KG1 (cell line): ENCODE data around the gene DCUN1D2.

Experiments used
- DNase-seq: peaks from one replicate; lab custom pipeline; 2025; lab: John Stamatoyannopoulos, UW

The DCUN1D2 gene

GRCh38 chr13:113519556-113519955 lies 29.0 kb upstream of the DCUN1D2 start:
- no peak for DNase-seq

- DNase-seq = no peak
Measured at GRCh38 chr13:113518076-113518803, 27.7 kb upstream of the DCUN1D2 start.

GRCh38 chr13:113514847-113515246 lies 24.3 kb upstream of the DCUN1D2 start:
- no peak for DNase-seq

- DNase-seq = no peak
Measured at GRCh38 chr13:113513761-113514160, 23.2 kb upstream of the DCUN1D2 start.

- no peak for DNase-seq
Measured at GRCh38 chr13:113511361-113511760, 20.9 kb upstream of the DCUN1D2 start.

DNA sequence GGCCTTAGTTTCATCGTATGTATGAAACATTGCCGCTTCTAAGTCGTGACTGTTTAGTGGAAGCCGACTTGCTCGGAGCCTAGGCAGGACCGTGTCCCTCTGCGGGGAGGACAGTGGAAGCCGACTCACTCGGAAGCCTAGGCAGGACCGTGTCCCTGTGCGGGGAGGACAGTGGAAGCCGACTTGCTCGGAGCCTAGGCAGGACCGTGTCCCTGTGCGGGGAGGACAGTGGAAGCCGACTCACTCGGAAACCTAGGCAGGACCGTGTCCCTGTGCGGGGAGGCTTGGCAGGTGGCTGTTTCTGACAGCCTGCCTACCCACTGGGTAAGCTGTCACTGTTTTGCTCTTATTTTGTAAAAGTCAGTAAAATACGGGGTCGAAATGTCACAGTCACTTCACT lies 20.4 kb upstream of the DCUN1D2 start:
- no peak for DNase-seq

GRCh38 chr13:113509989-113510388 lies 19.5 kb upstream of the DCUN1D2 start:
- no peak for DNase-seq

DNA sequence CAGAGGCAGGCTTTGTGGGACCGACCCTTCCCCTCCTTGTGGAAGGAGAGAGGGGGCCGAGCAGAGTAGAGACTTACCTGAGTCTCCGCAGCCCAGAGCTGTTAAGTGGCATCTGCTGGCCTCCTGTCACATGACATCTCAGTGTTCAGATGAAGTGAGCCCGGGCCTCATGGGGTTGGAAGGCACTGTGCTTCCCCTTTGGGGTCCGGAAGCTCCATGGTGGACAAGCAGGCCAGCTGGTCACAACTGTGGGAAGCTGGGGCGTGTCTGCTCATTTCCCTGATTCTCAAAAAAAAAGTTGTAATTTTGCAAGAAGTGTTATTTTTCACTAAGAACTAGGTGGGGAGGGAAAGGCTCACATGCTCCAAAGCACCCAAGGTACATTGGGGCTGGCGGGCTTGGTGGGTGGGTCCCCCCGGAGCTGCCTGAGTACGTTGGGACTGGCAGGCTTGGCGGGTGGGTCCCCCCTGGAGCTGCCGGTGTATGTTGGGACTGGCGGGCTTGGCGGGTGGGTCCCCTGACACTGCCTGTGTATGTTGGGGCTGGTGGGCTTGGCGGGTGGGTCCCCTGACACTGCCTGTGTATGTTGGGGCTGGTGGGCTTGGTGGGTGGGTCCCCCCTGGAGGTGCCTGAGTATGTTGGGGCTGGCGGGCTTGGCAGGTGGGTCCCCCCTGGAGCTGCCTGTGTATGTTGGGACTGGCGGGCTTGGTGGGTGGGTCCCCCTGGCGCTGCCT lies 18.2 kb upstream of the DCUN1D2 start:
- no peak for DNase-seq

GRCh38 chr13:113507505-113508345 lies 17.2 kb upstream of the DCUN1D2 start:
- no peak for DNase-seq

GRCh38 chr13:113506871-113507388 lies 16.4 kb upstream of the DCUN1D2 start:
- DNase-seq = no peak

DNA sequence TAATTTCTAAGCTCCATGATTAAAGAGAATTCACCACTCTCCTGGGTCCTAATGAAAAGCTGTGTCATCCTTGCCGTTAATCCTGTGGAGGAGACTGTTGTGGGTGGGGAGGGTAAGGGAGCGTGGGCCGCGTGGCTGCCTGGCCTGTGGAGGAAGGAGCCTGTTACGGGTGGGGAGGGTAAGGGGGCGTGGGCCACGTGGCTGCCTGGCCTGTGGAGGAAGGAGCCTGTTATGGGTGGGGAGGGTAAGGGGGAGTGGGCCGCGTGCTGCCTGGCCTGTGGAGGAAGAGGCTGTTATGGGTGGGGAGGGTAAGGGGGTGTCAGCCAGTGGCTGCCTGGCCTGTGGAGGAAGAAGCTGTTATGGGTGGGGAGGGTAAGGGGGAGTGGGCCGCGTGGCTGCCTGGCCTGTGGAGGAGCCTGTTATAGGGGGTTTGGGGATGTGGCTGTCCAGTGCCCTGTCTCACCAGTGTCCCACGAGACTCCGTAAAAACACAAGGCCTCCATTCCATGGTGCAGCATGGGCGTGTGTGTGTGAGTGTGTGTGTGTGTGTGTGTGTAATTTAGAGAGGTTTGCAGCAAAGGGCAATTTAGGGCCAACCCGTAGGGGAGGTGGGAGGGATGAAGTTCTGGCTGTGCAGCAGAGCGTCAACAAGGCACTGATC lies 15.6 kb upstream of the DCUN1D2 start:
- DNase-seq = no peak

DNA sequence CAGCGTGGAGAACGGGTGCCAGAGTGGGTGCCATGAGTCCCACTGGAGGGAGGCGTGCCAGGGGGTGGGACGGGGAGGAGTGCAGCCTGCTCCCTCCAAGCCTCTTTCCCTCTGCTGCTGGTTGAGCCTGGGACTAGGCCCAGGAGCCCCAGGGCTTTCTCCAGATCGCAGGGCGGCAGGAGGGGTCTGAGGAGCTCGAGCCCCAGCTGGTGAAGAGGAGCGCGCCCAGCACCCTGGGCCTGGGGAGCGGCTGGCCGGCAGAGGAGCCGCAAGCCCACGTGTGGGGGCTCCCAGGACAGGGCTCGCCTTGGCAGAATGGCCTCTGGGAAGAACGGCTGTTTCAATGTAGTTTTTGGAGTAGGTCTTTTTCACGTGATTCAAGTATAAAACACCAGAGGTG lies 12.2 kb upstream of the DCUN1D2 start:
- no peak for DNase-seq

DNA sequence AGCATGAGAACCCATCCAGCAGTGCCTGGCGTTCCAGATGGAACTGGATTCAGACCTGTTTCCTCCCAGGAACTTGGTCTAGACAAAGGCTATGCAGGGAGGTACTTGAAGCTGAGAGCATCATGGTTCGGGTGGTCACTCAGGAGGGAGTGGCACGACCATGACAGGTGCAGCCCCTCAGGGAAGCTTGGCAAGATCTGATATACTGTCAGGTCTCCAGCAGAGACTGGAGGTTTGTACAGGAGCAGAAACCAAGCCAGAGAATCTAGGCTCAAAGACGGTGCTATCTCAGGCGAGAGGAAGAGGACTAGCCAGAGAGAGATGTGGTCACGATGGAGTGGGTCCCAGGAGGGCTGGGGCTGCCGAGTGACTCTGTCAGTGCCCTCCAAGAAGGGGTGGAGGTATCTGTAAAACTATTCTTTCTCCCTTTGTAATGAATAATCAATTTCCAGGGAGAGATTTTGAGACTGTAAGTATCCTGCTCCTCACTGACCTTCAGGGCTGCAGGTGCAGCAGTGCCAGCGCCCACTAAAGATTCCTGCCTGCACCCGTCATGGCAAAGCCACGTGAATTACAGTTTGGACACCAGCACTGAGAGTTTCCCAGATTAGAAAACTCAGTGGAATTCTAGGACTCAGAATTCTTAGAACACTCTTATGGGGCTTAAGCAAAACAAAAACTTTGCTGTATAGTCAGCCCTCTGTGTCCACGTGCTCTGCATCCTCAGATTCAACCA lies 10.2 kb upstream of the DCUN1D2 start:
- no peak for DNase-seq

GRCh38 chr13:113499936-113500335 lies 9.4 kb upstream of the DCUN1D2 start:
- DNase-seq = no peak

DNA sequence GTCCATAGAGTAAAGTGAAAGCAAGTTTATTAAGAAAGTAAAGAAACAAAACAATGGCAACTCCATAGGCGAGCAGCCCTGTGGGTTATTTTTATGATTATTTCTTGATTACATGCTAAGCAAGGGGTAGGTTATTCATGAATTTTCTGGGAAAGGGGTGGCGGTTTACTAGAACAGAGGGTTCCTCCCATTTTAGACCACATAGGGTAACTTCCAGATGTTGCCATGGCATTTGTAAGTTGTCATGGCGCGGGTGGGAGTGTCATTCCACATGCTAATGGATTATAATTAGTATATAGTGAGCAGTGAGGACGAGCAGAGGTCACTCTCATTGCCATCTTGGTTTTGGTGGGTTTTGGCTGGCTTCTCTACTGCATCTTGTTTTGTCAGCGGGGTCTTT lies 8.4 kb upstream of the DCUN1D2 start:
- DNase-seq = no peak

DNA sequence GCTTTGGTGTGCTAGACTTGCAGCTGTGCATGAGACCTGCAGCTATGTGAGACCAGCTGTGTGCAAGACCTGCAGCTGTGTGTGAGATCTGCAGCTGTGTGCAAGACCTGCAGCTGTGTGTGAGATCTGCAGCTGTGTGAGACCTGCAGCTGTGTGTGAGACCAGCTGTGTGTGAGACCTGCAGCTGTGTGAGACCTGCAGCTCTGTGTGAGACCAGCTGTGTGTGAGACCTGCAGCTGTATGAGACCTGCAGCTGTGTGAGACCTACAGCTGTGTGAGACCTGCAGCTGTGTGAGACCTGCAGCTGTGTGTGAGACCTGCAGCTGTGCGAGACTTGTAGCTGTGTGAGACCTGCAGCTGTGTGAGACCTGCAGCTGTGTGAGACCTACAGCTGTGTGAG lies 6.7 kb upstream of the DCUN1D2 start:
- DNase-seq = no peak

DNA sequence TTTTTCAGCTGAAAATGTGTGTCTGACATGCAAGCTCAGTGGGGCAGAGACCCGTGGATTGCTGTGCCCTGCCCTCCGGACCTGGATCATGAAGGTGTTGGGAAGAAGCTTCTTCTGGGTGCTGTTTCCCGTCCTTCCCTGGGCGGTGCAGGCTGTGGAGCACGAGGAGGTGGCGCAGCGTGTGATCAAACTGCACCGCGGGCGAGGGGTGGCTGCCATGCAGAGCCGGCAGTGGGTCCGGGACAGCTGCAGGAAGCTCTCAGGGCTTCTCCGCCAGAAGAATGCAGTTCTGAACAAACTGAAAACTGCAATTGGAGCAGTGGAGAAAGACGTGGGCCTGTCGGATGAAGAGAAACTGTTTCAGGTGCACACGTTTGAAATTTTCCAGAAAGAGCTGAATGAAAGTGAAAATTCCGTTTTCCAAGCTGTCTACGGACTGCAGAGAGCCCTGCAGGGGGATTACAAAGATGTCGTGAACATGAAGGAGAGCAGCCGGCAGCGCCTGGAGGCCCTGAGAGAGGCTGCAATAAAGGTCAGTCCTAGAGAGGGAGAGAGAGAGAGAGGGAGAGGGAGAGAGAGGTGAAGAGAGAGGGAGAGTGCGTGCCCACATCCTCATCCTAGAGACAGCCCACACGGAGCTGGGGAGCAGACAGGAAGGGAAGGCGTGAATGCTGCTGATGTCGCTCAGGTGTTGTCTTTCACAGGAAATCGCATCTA lies 5.1 kb upstream of the DCUN1D2 start:
- DNase-seq = no peak

DNA sequence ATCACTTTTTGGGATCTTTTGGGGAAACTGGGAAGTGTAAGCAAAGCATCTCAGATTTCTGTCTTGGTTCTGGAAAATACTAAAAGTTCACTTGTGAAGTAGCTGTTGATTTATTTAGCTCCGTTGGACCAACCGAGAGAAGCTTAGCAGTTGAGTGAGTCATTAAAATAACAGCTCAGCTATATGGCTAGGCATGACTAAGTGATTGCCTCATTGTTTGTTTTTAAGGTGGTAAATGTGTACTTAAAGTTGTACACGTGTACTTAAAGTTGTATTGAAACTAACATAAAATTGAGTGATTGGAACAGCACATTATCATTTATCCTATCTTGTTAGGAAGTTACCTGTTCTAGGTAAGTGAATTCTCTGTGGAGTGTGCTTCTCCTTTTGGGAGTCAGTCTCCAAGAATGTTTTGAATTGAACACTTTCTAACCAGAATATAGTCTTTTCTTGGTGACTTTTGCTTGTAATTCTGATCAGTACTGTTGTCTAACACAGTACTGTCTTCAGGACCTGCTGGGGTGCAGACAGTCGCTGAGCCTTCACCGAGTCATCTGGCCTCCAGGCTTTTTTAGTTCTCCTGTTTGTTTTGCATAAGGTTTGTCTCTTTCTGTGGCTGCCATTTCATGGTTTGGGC lies 2.9 kb upstream of the DCUN1D2 start:
- DNase-seq = no peak

DNA sequence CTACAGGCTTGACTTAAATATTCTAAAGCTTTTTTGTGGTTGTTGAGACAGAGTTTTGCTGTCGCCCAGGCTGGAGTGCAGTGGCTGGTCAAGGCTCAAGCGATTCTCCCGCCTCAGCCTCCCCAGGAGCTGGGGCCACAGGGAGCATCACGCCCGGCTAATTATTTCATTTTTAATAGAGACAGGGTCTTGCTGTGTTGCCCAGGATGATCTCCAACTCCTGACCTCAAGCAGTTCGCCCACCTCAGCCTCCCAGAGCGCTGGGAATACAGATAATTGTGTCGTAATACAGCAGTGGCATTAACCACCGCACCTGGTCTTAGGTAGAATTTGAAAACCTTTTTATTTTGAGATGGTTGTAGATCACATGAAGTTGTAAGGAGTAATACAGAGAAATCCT lies 1.5 kb upstream of the DCUN1D2 start:
- no peak for DNase-seq

DNA sequence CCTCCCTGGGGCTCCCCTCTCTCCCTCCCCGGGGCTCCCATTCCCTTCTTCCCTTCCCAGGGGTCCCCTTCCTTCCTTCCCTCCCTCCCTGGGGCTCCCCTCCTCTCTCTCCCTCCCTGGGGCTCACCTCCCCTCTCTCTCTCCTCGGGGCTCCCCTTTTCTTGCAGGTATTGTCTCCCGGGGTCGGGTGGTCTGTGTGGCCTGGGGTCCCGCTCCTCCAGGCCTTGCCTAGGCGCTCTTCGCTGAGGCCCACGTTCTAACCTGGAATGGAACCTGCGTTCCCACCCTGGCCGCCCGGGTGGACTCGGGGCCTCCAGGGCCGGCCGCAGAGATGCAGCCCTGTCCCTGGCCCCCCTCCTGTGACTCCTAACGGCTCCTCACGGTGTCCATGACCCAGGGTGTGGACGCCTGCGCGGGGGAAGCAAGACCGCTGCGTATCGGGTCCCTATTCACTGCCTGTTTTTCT lies 940 bp upstream of the DCUN1D2 start:
- no peak for DNase-seq
